Prostate gland (tissue), 2 donors: ENCODE results near the gene CD47.

Experiments used
- POLR2A ChIP-seq: fragments of 450-650 bp; IDR thresholded peaks from one replicate; pipeline ENCODE4 v1.6.1; 2016; ENCODE audit warnings: antibody characterized with exemption, mild to moderate bottlenecking
- POLR2AphosphoS5 ChIP-seq: sonication (generic); formaldehyde crosslinking; IDR thresholded peaks from one replicate; pipeline ENCODE4 v1.6.1; 2017; ENCODE audit warnings: antibody characterized with exemption
- TF ChIP-seq, protein P1 (sequence below), 4 experiments: fragments of 200-600 bp in 2 of 4; fragments of 450-650 bp in 2 of 4; sonication (generic) in 2 of 4; IDR thresholded peaks; 1 replicate in 3 of 4; 2 replicates in 1 of 4; pipeline ENCODE4 v1.5.1; 2016 to 2019; ENCODE audit warnings: antibody characterized with exemption in 4 of 4, mild to moderate bottlenecking in 2 of 4, moderate library complexity in 2 of 4

DNA sequence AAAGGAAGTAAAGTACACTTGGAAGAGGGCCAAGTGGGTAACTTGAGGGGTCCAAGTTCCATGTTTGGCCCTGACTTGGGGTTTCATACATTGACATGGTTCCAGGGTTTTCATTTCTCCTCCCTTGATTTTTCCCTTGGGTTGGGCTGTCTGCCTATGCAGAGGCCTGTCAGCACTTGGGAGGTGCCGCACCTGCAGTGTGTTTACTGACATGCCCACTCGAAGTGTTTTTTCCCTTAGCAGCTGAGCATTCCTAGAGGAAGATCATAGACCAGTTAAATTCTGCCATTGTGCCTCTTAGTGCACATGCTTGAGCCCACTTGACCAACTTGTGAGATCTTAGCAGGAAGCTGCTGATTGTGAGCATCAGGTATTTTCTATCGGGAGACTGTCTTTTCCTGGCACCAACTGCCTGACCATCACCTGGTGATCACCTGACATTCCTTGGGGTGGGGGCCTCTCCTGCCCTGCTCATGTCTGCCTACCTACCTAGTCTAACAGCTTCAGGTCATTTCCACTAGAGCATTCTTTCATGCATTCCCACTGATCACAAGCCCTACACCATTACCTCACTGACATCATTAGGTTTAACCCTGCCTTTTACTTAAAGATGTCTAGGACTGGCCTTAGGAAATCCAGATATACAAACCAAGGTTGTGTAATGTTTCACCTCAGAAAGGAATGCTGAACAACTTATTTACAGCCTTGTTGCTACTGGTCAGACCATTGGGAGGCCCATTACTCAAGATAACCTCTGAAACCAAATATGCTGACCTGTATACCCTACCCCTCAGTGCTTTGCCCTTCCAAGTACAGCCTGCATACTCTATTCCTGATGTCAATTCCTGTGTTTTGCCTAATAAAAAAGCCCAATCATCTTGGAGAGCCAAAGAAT is 68.3 kb downstream of the CD47 start:
- TF ChIP-seq, protein P1, sequence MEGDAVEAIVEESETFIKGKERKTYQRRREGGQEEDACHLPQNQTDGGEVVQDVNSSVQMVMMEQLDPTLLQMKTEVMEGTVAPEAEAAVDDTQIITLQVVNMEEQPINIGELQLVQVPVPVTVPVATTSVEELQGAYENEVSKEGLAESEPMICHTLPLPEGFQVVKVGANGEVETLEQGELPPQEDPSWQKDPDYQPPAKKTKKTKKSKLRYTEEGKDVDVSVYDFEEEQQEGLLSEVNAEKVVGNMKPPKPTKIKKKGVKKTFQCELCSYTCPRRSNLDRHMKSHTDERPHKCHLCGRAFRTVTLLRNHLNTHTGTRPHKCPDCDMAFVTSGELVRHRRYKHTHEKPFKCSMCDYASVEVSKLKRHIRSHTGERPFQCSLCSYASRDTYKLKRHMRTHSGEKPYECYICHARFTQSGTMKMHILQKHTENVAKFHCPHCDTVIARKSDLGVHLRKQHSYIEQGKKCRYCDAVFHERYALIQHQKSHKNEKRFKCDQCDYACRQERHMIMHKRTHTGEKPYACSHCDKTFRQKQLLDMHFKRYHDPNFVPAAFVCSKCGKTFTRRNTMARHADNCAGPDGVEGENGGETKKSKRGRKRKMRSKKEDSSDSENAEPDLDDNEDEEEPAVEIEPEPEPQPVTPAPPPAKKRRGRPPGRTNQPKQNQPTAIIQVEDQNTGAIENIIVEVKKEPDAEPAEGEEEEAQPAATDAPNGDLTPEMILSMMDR (IDR thresholded peaks at IDR 0.05) = no peak
- TF ChIP-seq POLR2A (no peak), POLR2AphosphoS5 (no peak)
